ENCODE results near the gene DDIAS.

GRCh38 chr11:82862379-82862778 lies 39.2 kb upstream of the DDIAS start:
- TF ChIP-seq CTCF (IDR thresholded peaks at IDR 0.05; ENCODE audit: extremely low read depth in 1 of 2, insufficient read depth in 1 of 2, low read depth in 1 of 2, low read length in 2 of 2): no peak
- no peak for TF ChIP-seq POLR2AphosphoS5 (IDR thresholded peaks at IDR 0.05; ENCODE audit: insufficient read depth, low read depth, low read length)
- no peak for TF ChIP-seq POLR2A (IDR thresholded peaks at IDR 0.05; ENCODE audit: low read depth, low read length)
- TF ChIP-seq FOS (IDR thresholded peaks at IDR 0.05; ENCODE audit: borderline replicate concordance, insufficient read depth, low read length): no peak
- no peak for TF ChIP-seq EZH2 (IDR thresholded peaks at IDR 0.05; ENCODE audit: borderline replicate concordance, low read depth, low read length, severe bottlenecking)
- TF ChIP-seq GATA2 (IDR thresholded peaks at IDR 0.05; ENCODE audit: insufficient read depth, insufficient read length, low read depth, low read length): no peak
